H7 (cell line): Measurements from ENCODE around the gene ABCC1. TPM values are rescaled to one million over a fixed set of nuclear protein-coding genes. Genes with fewer than 3 reads are reported as not detected.
"Not testable (repeated sequence)": the region's sequence is repeated elsewhere in the genome, so short reads cannot be mapped to it uniquely, and the experiment has no call there.

Experiments
- DNase-seq: peaks from one replicate; pipeline ENCODE4 v3.0.0; 2012
- H3K27me3 ChIP-seq: 2 replicates; pipeline ENCODE4 v1.6.0; 2011; ENCODE audit warnings: mild to moderate bottlenecking, low read length; ENCODE audit not compliant: control insufficient read depth, insufficient read depth
- H3K36me3 ChIP-seq: replicated peaks from 2 replicates; pipeline ENCODE4 v1.5.1; 2011; ENCODE audit warnings: low read length; ENCODE audit not compliant: control insufficient read depth, insufficient read depth
- H3K4me3 ChIP-seq: 2 replicates; pipeline ENCODE4 v1.5.1; 2011; ENCODE audit warnings: low read depth, mild to moderate bottlenecking, control low read depth, low read length, moderate library complexity; ENCODE audit not compliant: insufficient read depth
- total RNA-seq: library from RNA; depleted of rRNA; stranded (reverse); fragments of >200 nt; shearing (Covaris generic); gene quantifications from 2 replicates; pipeline ENCODE4 v1.2.3, GENCODE V29; 2014

The ABCC1 gene
- total RNA-seq, 1 experiment from 2014 or later: 22.0 TPM

DNA sequence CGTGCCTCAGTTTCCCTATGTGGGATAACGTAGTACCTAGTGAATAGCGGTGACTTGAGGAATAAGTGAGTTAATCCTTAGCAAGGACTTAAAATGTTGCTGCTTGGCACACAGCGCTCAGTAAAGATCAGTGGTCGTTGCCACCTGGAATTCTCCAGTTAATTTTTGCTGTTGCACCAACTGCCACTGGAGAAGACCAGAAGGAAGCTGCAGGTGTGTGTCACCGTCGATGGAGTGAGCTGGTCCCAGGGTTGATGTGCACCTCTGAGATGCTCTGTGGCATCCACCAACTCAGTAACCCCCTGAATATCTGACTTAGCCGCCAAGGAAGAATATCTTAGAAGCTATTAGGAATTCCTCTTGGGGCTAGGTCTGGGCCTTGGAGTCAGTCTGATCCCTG is 4.1 kb downstream of the ABCC1 start:
- Histone ChIP-seq H3K36me3 (no peaks in the 10 kb centered on the region), H3K27me3 (no peaks in the 10 kb centered on the region), H3K4me3 (no peak overlapping the region)
- no peak for DNase-seq

DNA sequence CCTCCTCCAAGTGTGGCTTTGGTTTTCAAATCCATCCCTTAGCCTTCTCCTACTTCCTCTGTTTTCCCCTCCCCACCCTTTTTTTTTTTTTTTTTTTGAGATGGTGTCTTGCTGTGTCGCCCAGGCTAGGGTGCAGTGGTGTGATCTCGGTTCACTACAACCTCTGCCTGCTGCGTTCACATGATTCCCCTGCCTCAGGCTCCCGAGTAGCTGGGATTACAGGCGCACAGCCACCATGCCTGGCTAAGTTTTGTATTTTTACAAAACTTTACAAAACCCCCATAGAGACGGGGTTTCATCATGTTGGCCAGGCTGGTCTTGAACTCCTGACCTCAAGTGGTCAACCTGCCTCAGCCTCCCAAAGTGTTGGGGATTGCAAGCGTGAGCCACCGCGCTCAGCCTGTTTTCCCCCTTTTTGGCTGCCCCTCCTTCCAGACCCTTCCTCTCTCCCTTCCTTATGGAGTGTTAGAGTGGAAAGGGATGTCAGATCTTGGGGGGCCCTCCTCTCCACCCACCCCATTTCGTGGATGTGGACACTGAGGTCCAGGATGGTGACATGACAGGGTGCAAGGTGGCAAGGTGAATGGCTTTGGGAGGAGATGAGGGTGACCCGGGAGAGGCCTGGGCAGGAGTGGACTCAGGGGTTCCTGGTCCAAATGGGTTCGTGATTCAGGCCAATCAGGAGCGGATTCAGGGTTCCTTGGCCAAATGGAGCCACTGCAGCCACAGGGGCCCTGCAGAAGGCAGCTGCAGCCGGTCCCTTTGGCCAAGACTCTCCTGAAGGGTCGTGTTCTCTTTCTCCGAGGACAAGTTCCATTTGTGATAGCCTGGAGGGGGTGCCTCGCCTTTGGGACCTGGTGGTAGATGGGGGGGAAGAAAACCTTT is 4.8 kb downstream of the ABCC1 start:
- Histone ChIP-seq H3K27me3 (no peaks in the 10 kb centered on the region), H3K4me3 (no peak overlapping the region), H3K36me3 (no peaks in the 10 kb centered on the region)
- no peak for DNase-seq

DNA sequence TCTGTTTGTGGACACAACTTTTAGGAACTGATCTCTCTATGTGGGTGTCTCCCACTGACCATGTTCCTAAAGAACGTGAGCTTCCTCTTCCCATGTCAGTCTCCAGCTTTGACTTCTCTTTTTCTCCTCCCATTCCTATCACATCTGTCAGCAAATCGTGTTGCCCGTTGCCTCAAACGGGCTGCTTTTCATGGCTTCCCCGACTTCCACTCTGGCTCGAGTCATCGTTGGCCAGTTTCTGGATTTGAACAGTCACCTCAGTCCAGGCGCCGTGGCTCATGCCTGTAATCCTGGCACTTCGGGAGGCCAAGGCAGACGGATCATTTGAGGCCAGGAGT is 5.4 kb downstream of the ABCC1 start:
- no peaks in the 10 kb centered on the region for H3K36me3 ChIP-seq
- H3K27me3 ChIP-seq: no peaks in the 10 kb centered on the region
- no peak for DNase-seq
- H3K4me3 ChIP-seq: no peak overlapping the region

DNA sequence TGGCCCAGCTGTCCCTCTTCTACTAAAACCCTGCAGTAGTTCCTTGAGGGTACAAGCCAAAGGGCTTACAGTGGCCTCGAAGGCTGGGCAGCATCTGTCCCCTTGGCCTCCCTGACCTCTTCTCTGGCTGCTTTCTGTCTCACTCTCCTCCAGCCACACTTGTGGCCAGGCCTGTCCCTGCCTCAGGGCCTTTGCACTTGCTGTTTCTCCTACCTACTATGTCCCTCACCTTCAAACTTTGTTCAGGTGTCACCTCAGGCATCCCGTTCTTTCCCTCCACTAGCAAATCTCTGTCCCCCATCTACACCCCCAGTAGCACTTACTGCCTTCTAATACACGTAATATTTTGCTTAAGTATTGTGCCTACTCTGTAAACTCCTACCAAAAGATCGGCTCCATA is 6.0 kb downstream of the ABCC1 start:
- no peaks in the 10 kb centered on the region for H3K27me3 ChIP-seq
- no peak for DNase-seq
- no peaks in the 10 kb centered on the region for H3K36me3 ChIP-seq
- H3K4me3 ChIP-seq: no peak overlapping the region

DNA sequence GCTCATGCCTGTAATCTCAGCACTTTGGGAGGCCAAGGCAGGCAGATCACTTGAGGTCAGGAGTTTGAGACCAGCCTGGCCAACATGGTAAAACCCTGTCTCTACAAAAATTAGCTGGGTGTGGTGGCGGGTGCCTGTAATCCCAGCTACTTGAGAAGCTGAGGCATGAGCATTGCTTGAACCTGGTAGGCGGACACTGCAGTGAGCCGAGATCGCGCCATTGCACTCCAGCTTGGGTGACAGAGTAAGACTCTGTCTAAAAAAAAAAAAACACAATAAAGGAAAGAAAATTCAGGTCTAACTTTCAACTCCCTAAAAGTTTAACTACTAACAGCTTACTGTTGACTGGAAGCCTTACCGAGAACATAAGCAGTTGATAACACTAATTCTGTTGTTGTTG is 6.7 kb downstream of the ABCC1 start:
- H3K4me3 ChIP-seq, DNase-seq, H3K36me3 ChIP-seq, H3K27me3 ChIP-seq: not testable (repeated sequence)

- no peaks in the 10 kb centered on the region for H3K36me3 ChIP-seq
- H3K4me3 ChIP-seq: no peak overlapping the region
- DNase-seq: no peak
- no peaks in the 10 kb centered on the region for H3K27me3 ChIP-seq
These were observed 9.4 kb downstream of the ABCC1 start for GRCh38 chr16:15958703-15959348.

- Histone ChIP-seq H3K4me3 (no peak overlapping the region), H3K36me3 (no peaks in the 10 kb centered on the region), H3K27me3 (no peaks in the 10 kb centered on the region)
- DNase-seq: no peak
These were observed 10.9 kb downstream of the ABCC1 start for GRCh38 chr16:15960124-15960971.

GRCh38 chr16:15961060-15961511 is 11.7 kb downstream of the ABCC1 start:
- DNase-seq: no peak
- Histone ChIP-seq H3K4me3 (no peak overlapping the region), H3K36me3 (no peaks in the 10 kb centered on the region), H3K27me3 (no peaks in the 10 kb centered on the region)

- H3K4me3 ChIP-seq: no peak overlapping the region
- no peak for DNase-seq
- H3K36me3 ChIP-seq: no peaks in the 10 kb centered on the region
- H3K27me3 ChIP-seq: no peaks in the 10 kb centered on the region
These were observed 12.2 kb downstream of the ABCC1 start for GRCh38 chr16:15961571-15962090.

DNA sequence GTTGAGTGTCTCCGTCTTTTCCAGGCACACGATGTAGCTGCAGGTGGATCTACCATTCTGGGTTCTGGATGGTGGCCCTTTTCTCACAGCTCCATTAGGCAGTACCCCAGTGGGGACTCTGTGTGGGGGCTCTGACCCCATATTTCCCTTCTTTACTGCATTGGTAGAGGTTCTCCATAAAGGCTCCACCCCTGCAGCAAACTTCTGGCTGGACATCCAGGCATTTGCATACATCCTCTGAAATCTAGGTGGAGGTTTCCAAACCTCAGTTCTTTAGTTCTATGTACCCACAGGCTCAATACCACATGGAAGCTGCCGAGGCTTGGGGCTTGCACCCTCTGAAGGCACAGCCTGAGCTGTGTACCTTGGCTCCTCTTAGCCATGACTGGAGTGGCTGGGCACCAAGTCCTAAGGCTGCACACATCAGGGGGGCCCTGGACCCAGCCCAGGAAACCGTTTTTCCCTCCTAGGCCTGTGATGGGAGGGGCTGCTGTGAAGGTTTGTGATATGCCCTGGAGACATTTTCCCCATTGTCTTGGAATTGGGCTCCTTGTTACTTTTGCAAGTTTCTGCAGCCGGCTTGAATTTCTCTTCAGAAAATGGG is 14.0 kb downstream of the ABCC1 start:
- DNase-seq: no peak
- Histone ChIP-seq H3K36me3 (no peaks in the 10 kb centered on the region), H3K4me3 (no peak overlapping the region), H3K27me3 (no peaks in the 10 kb centered on the region)

DNA sequence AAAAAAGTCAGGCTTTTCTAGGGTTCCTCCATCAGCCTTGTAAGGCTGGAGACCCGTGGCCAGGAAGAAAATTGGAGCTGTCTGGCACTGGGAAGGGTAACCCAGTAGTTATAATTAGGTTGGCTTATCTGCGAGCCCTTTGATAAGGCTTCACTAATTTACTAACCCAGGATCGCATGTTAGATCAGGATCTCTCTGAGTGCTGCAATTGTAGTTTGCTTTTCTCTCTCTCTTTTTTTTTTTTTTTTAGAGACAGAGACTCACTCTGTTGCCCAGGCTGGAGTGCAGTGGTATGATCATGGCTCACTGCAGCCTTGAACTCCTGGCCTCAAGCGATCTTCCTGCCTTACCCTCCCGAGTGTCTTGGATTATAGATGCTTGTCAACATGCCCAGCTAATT is 17.0 kb downstream of the ABCC1 start:
- no peaks in the 10 kb centered on the region for H3K27me3 ChIP-seq
- no peaks in the 10 kb centered on the region for H3K36me3 ChIP-seq
- H3K4me3 ChIP-seq: no peak overlapping the region
- no peak for DNase-seq

GRCh38 chr16:15966836-15967546 is 17.6 kb downstream of the ABCC1 start:
- DNase-seq: no peak
- Histone ChIP-seq H3K4me3 (no peak overlapping the region), H3K36me3 (no peaks in the 10 kb centered on the region), H3K27me3 (no peaks in the 10 kb centered on the region)

DNA sequence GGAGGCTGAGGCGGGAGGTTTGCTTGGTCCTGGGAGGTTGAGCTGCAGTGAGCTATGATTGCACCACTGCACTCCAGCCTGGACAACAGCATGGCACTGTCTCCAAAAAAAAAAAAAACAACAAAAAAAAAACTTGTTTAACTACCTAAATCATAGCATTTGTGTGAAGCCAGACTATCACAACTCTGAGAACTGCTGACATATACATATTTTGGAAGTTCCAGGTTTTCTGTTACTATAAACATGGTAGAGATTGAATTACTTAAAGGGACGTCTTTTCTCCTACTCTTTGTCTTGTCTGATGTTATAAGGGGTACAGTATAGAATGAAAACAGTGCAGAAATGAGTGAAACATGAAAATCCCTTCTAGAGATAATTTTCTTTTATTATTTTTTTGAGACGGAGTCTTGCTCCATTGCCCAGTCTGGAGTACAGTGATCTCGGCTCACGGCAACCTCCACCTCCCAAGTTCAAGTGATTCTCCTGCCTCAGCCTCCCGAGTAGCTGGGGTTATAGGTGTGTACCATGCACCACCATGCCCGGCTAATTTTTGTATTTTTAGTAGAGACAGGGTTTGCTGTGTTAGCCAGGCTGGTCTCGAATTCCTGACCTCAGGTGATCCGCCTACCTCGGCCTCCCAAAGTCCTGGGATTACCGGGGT is 18.4 kb downstream of the ABCC1 start:
- Histone ChIP-seq H3K4me3 (no peak overlapping the region), H3K36me3 (peaks cover 4% of the 10 kb centered on the region)

More for the DNA sequence above, 18.4 kb downstream of the ABCC1 start:
- no peak for DNase-seq
- H3K27me3 ChIP-seq: no peaks in the 10 kb centered on the region
